GM23338 (cell line): ENCODE results near the gene SORCS2.

Source experiments
- CTCF ChIP-seq, 2 experiments: fragments of 200-600 bp in 1 of 2; sonication (generic) in 1 of 2; conservative IDR thresholded peaks; 2 replicates each; pipeline versions ENCODE4 v1.5.1 to v1.6.1; 2016 to 2017; ENCODE audit warnings: antibody characterized with exemption in 2 of 2, low read depth in 2 of 2, mild to moderate bottlenecking in 2 of 2, moderate library complexity in 1 of 2
- ETS1 ChIP-seq: IDR thresholded peaks from 2 replicates; pipeline ENCODE4 v1.6.1; 2016; ENCODE audit warnings: antibody characterized with exemption
- EZH2 ChIP-seq: fragments of 200-600 bp; sonication (generic); IDR thresholded peaks from one replicate; pipeline ENCODE4 v1.8.0; 2017; ENCODE audit warnings: antibody characterized with exemption, mild to moderate bottlenecking, low read depth; ENCODE audit not compliant: unreplicated experiment
- EZH2phosphoT487 ChIP-seq: fragments of 200-600 bp; sonication (generic); IDR thresholded peaks from one replicate; pipeline ENCODE4 v1.8.1; 2018; ENCODE audit warnings: antibody characterized with exemption; ENCODE audit not compliant: unreplicated experiment
- JUNB ChIP-seq: IDR thresholded peaks from one replicate; pipeline ENCODE4 v1.6.1; 2016; ENCODE audit warnings: antibody characterized with exemption; ENCODE audit not compliant: unreplicated experiment
- POLR2AphosphoS5 ChIP-seq: IDR thresholded peaks from 2 replicates; pipeline ENCODE4 v1.6.1; 2016; ENCODE audit warnings: antibody characterized with exemption, low read depth
- REST ChIP-seq: IDR thresholded peaks from one replicate; pipeline ENCODE4 v1.6.1; 2018; ENCODE audit warnings: antibody characterized with exemption; ENCODE audit not compliant: unreplicated experiment
- STAT1 ChIP-seq: IDR thresholded peaks from one replicate; pipeline ENCODE4 v1.6.1; 2016; ENCODE audit warnings: antibody characterized with exemption; ENCODE audit not compliant: unreplicated experiment
- ZNF114 ChIP-seq: fragments of 250-450 bp; sonication (Bioruptor Pico); IDR thresholded peaks from 2 replicates; pipeline ENCODE4 v1.5.0; 2020; ENCODE audit warnings: mild to moderate bottlenecking, moderate library complexity
- ZNF462 ChIP-seq: fragments of 250-450 bp; sonication (Bioruptor Pico); IDR thresholded peaks from 2 replicates; pipeline ENCODE4 v1.5.0; 2020; ENCODE audit warnings: mild to moderate bottlenecking, moderate library complexity

GRCh38 chr4:7506572-7506971, 314.2 kb downstream of the SORCS2 start:
- TF ChIP-seq CTCF (conservative IDR thresholded peaks at IDR 0.05; ENCODE audit: low read depth in 2 of 2) (no peak), REST (no peak), POLR2AphosphoS5 (no peak), JUNB (no peak), EZH2 (no peak), EZH2phosphoT487 (no peak), ZNF462 (no peak), ZNF114 (CRISPR knock-in tag) (no peak), STAT1 (no peak), ETS1 (no peak)
